Trophoblast cell (in vitro differentiated cells and primary cell): ENCODE data around the gene GYG1.

Experiments
- DNase-seq, 2 donors: peaks; one replicate each; pipeline ENCODE4 v3.0.0-alpha.2; 2016
- H2AFZ ChIP-seq: 2 replicates; pipeline ENCODE4 v1.6.1; 2013; ENCODE audit warnings: low read length, moderate library complexity, mild to moderate bottlenecking; ENCODE audit not compliant: insufficient read depth, poor library complexity
- H2AK5ac ChIP-seq: 2 replicates; pipeline ENCODE4 v1.6.1; 2013; ENCODE audit warnings: mild to moderate bottlenecking, low read length
- H2BK120ac ChIP-seq: 2 replicates; pipeline ENCODE4 v1.6.1; 2013; ENCODE audit warnings: low read length, mild to moderate bottlenecking, moderate library complexity; ENCODE audit not compliant: insufficient read depth, poor library complexity
- H2BK12ac ChIP-seq: 2 replicates; pipeline ENCODE4 v1.6.1; 2013; ENCODE audit warnings: mild to moderate bottlenecking, low read length, moderate library complexity
- H2BK5ac ChIP-seq: 2 replicates; pipeline ENCODE4 v1.6.1; 2013; ENCODE audit warnings: low read length, low read depth, moderate library complexity, mild to moderate bottlenecking; ENCODE audit not compliant: poor library complexity
- H3K14ac ChIP-seq: 2 replicates; pipeline ENCODE4 v1.6.1; 2013; ENCODE audit warnings: mild to moderate bottlenecking, low read length
- H3K18ac ChIP-seq: 2 replicates; pipeline ENCODE4 v1.6.1; 2013; ENCODE audit warnings: mild to moderate bottlenecking, low read length
- H3K23ac ChIP-seq: 2 replicates; pipeline ENCODE4 v1.6.1; 2013; ENCODE audit warnings: low read length
- H3K27ac ChIP-seq: 2 replicates; pipeline ENCODE4 v1.5.1; 2013; ENCODE audit warnings: low read depth, mild to moderate bottlenecking, inconsistent platforms, low read length, moderate library complexity
- H3K27me3 ChIP-seq: 2 replicates; pipeline ENCODE4 v1.6.1; 2013; ENCODE audit warnings: inconsistent platforms, mild to moderate bottlenecking, low read length, moderate library complexity; ENCODE audit not compliant: insufficient read depth
- H3K36me3 ChIP-seq, 2 experiments: 1 replicate in 1 of 2; 2 replicates in 1 of 2; pipeline ENCODE4 v1.6.1; 2013; ENCODE audit warnings: low read length in 2 of 2, mild to moderate bottlenecking in 2 of 2, moderate library complexity in 1 of 2; ENCODE audit not compliant: insufficient read depth in 2 of 2, control insufficient read depth in 1 of 2
- H3K4ac ChIP-seq: 2 replicates; pipeline ENCODE4 v1.6.1; 2013; ENCODE audit warnings: low read depth, mild to moderate bottlenecking, low read length, moderate library complexity
- H3K4me1 ChIP-seq, 2 experiments: 1 replicate in 1 of 2; 2 replicates in 1 of 2; pipeline ENCODE4 v1.6.1; 2013; ENCODE audit warnings: low read length in 2 of 2, mild to moderate bottlenecking in 2 of 2, moderate library complexity in 1 of 2; ENCODE audit not compliant: insufficient read depth in 2 of 2, control insufficient read depth in 1 of 2
- H3K4me2 ChIP-seq: 2 replicates; pipeline ENCODE4 v1.6.1; 2013; ENCODE audit warnings: inconsistent platforms, mild to moderate bottlenecking, low read length, moderate library complexity
- H3K4me3 ChIP-seq: 2 replicates; pipeline ENCODE4 v1.5.1; 2013; ENCODE audit warnings: mild to moderate bottlenecking, low read depth, low read length, inconsistent platforms
- H3K79me1 ChIP-seq: one replicate; pipeline ENCODE4 v1.6.1; 2013; ENCODE audit warnings: low read length
- H3K79me2 ChIP-seq: 2 replicates; pipeline ENCODE4 v1.6.1; 2013; ENCODE audit warnings: low read length, mild to moderate bottlenecking; ENCODE audit not compliant: control insufficient read depth, insufficient read depth, poor library complexity
- H3K9ac ChIP-seq: 2 replicates; pipeline ENCODE4 v1.6.1; 2013; ENCODE audit warnings: mild to moderate bottlenecking, low read length
- H3K9me3 ChIP-seq: 2 replicates; pipeline ENCODE4 v1.6.1; 2013; ENCODE audit warnings: low read depth, mild to moderate bottlenecking, control low read depth, inconsistent platforms, low read length; ENCODE audit not compliant: insufficient read depth
- H4K12ac ChIP-seq: 2 replicates; pipeline ENCODE4 v1.6.1; 2013; ENCODE audit warnings: low read depth, mild to moderate bottlenecking, low read length, moderate library complexity
- H4K8ac ChIP-seq: 2 replicates; pipeline ENCODE4 v1.6.1; 2013; ENCODE audit warnings: low read depth, mild to moderate bottlenecking, low read length, moderate library complexity
- H4K91ac ChIP-seq: one replicate; pipeline ENCODE4 v1.6.1; 2013; ENCODE audit warnings: low read depth, mild to moderate bottlenecking, low read length, moderate library complexity
- WGBS: extraction: QIAGEN DNeasy Blood & Tissue Kit; methylation state at CpG from one replicate; pipeline ENCODE4 v1.1.7; 2013; ENCODE audit warnings: missing lambda C conversion rate; ENCODE audit not compliant: insufficient read length, insufficient coverage; ENCODE audit errors: extremely low coverage; 5-methylcytosine and 5-hydroxymethylcytosine counted together

The GYG1 gene

GRCh38 chr3:149016242-149016641, 24.9 kb downstream of the GYG1 start:
- Histone ChIP-seq H2AK5ac (no peak overlapping the region), H3K79me2 (no peaks in the 10 kb centered on the region), H4K91ac (no peak overlapping the region), H3K9me3 (no peaks in the 10 kb centered on the region), H4K12ac (no peak overlapping the region), H3K9ac (no peak overlapping the region), H2BK5ac (no peak overlapping the region), H2AFZ (no peak overlapping the region), H3K79me1 (no peaks in the 10 kb centered on the region), H3K36me3 (peaks cover 0 to 3% of the 10 kb centered on the region in 2 experiments), H3K14ac (no peak overlapping the region), H2BK120ac (no peak overlapping the region), H3K27ac (no peak overlapping the region), H3K4me1 (peaks cover 0 to 2% of the 10 kb centered on the region in 2 experiments), H4K8ac (no peak overlapping the region), H3K27me3 (no peaks in the 10 kb centered on the region), H3K4me3 (no peak overlapping the region), H3K18ac (no peak overlapping the region), H3K4ac (no peak overlapping the region), H2BK12ac (no peak overlapping the region), H3K23ac (no peak overlapping the region), H3K4me2 (no peak overlapping the region)
- DNase-seq = no peak
- no CpG with 5 or more reads among the region's 2 CpGs for WGBS

- H2AK5ac ChIP-seq = no peak overlapping the region
- no peak overlapping the region for H2AFZ ChIP-seq
- no peak overlapping the region for H2BK120ac ChIP-seq
- H3K27me3 ChIP-seq = no peaks in the 10 kb centered on the region
- no peak overlapping the region for H3K14ac ChIP-seq
- H3K79me1 ChIP-seq = no peaks in the 10 kb centered on the region
- no peak overlapping the region for H4K8ac ChIP-seq
- peak in 1 of 2 donors; percentile 42 for DNase-seq
- H3K9me3 ChIP-seq = no peaks in the 10 kb centered on the region
- H3K4ac ChIP-seq = no peak overlapping the region
- H3K4me3 ChIP-seq = no peak overlapping the region
- H3K4me2 ChIP-seq = no peak overlapping the region
- no peak overlapping the region for H4K12ac ChIP-seq
- H3K27ac ChIP-seq = no peak overlapping the region
- no peak overlapping the region for H3K18ac ChIP-seq
- H3K9ac ChIP-seq = no peak overlapping the region
- WGBS = no CpG with 5 or more reads among the region's 9 CpGs
- H3K4me1 ChIP-seq = peaks cover 0 to 2% of the 10 kb centered on the region in 2 experiments
- H3K79me2 ChIP-seq = no peaks in the 10 kb centered on the region
- no peak overlapping the region for H2BK5ac ChIP-seq
- H2BK12ac ChIP-seq = no peak overlapping the region
- H3K36me3 ChIP-seq = peaks cover 0 to 2% of the 10 kb centered on the region in 2 experiments
- H4K91ac ChIP-seq = no peak overlapping the region
- H3K23ac ChIP-seq = no peak overlapping the region
Measured at GRCh38 chr3:149016669-149017541, 25.6 kb downstream of the GYG1 start.

- H3K27me3 ChIP-seq = no peaks in the 10 kb centered on the region
- no peak overlapping the region for H2BK12ac ChIP-seq
- H2BK120ac ChIP-seq = no peak overlapping the region
- no peak overlapping the region for H3K18ac ChIP-seq
- no CpG with 5 or more reads among the region's 1 CpG for WGBS
- DNase-seq = no peak
- H3K4me2 ChIP-seq = no peak overlapping the region
- no peak overlapping the region for H3K14ac ChIP-seq
- no peak overlapping the region for H2AK5ac ChIP-seq
- H3K36me3 ChIP-seq = peaks cover 0 to 5% of the 10 kb centered on the region in 2 experiments
- no peak overlapping the region for H4K12ac ChIP-seq
- no peak overlapping the region for H4K91ac ChIP-seq
- no peak overlapping the region for H3K9ac ChIP-seq
- H3K4ac ChIP-seq = no peak overlapping the region
- H3K4me1 ChIP-seq = peaks cover 0 to 2% of the 10 kb centered on the region in 2 experiments
- H3K23ac ChIP-seq = no peak overlapping the region
- no peaks in the 10 kb centered on the region for H3K9me3 ChIP-seq
- no peaks in the 10 kb centered on the region for H3K79me1 ChIP-seq
- H3K27ac ChIP-seq = no peak overlapping the region
- no peaks in the 10 kb centered on the region for H3K79me2 ChIP-seq
- no peak overlapping the region for H2BK5ac ChIP-seq
- no peak overlapping the region for H2AFZ ChIP-seq
- no peak overlapping the region for H4K8ac ChIP-seq
- H3K4me3 ChIP-seq = no peak overlapping the region
Measured at GRCh38 chr3:149018247-149018646, 26.9 kb downstream of the GYG1 start.

- no peak overlapping the region for H3K18ac ChIP-seq
- peaks cover 0 to 2% of the 10 kb centered on the region in 2 experiments for H3K4me1 ChIP-seq
- DNase-seq = no peak
- H4K12ac ChIP-seq = no peak overlapping the region
- no peak overlapping the region for H2BK5ac ChIP-seq
- no peak overlapping the region for H2BK120ac ChIP-seq
- H3K9ac ChIP-seq = no peak overlapping the region
- no CpG with 5 or more reads among the region's 4 CpGs for WGBS
- no peak overlapping the region for H3K23ac ChIP-seq
- H2AFZ ChIP-seq = no peak overlapping the region
- no peak overlapping the region for H3K4me3 ChIP-seq
- H3K27me3 ChIP-seq = no peaks in the 10 kb centered on the region
- peaks cover 0 to 6% of the 10 kb centered on the region in 2 experiments for H3K36me3 ChIP-seq
- no peaks in the 10 kb centered on the region for H3K79me1 ChIP-seq
- no peak overlapping the region for H2BK12ac ChIP-seq
- no peaks in the 10 kb centered on the region for H3K79me2 ChIP-seq
- H3K4me2 ChIP-seq = no peak overlapping the region
- H4K8ac ChIP-seq = no peak overlapping the region
- no peak overlapping the region for H3K4ac ChIP-seq
- H3K14ac ChIP-seq = no peak overlapping the region
- H4K91ac ChIP-seq = no peak overlapping the region
- no peaks in the 10 kb centered on the region for H3K9me3 ChIP-seq
- no peak overlapping the region for H2AK5ac ChIP-seq
- no peak overlapping the region for H3K27ac ChIP-seq
Measured at GRCh38 chr3:149019580-149019979, 28.2 kb downstream of the GYG1 start.
